ENCODE results near the gene MCUR1. TPM values are rescaled to one million over a fixed set of nuclear protein-coding genes. Genes with fewer than 3 reads are reported as not detected.
A peak's percentile ranks its signal among the peaks of the same experiment; 100 is the strongest.
"Not testable (repeated sequence)": the region's sequence is repeated elsewhere in the genome, so short reads cannot be mapped to it uniquely, and the experiment has no call there.

Gene MCUR1
- total RNA-seq, 1 experiment from 2014 or later = 58.2 TPM

GRCh38 chr6:13796781-13797180 is 17.6 kb downstream of the MCUR1 start:
- in situ Hi-C loops (cut with HindIII; ENCODE audit: low pct_unique_long_range_greater_than_20kb, low sequenced_read_pairs) = no loop called here
- DNase-seq (ENCODE audit: low read depth, low spot score) = no peak

GRCh38 chr6:13795041-13795750 is 19.2 kb downstream of the MCUR1 start:
- in situ Hi-C loops (cut with HindIII; ENCODE audit: low pct_unique_long_range_greater_than_20kb, low sequenced_read_pairs) = no loop called here

GRCh38 chr6:13794184-13794583 is 20.2 kb downstream of the MCUR1 start:
- DNase-seq (ENCODE audit: low read depth, low spot score) = peak; percentile 52
- in situ Hi-C loops (cut with HindIII; ENCODE audit: low pct_unique_long_range_greater_than_20kb, low sequenced_read_pairs) = no loop called here

More at GRCh38 chr6:13795041-13795750, 19.2 kb downstream of the MCUR1 start:
- peak; percentile 92 for DNase-seq (ENCODE audit: low read depth, low spot score)

GRCh38 chr6:13789746-13790145 is 24.6 kb downstream of the MCUR1 start:
- no peak for DNase-seq (ENCODE audit: low read depth, low spot score)
- in situ Hi-C loops (cut with HindIII; ENCODE audit: low pct_unique_long_range_greater_than_20kb, low sequenced_read_pairs) = no loop called here

GRCh38 chr6:13788820-13789219 is 25.5 kb downstream of the MCUR1 start:
- no peak for DNase-seq (ENCODE audit: low read depth, low spot score)
- in situ Hi-C loops (cut with HindIII; ENCODE audit: low pct_unique_long_range_greater_than_20kb, low sequenced_read_pairs) = no loop called here

GRCh38 chr6:13787137-13787536 is 27.2 kb downstream of the MCUR1 start:
- DNase-seq (ENCODE audit: low read depth, low spot score) = peak; percentile 55
- in situ Hi-C loops (cut with HindIII; ENCODE audit: low pct_unique_long_range_greater_than_20kb, low sequenced_read_pairs) = no loop called here

- DNase-seq (ENCODE audit: low read depth, low spot score); in situ Hi-C loops (cut with HindIII; ENCODE audit: low pct_unique_long_range_greater_than_20kb, low sequenced_read_pairs): not testable (repeated sequence)
Measured at GRCh38 chr6:13780162-13780561, 34.2 kb downstream of the MCUR1 start.

- DNase-seq (ENCODE audit: low read depth, low spot score) = no peak
- in situ Hi-C loops (cut with HindIII; ENCODE audit: low pct_unique_long_range_greater_than_20kb, low sequenced_read_pairs) = no loop called here
Measured at GRCh38 chr6:13778028-13778427, 36.3 kb downstream of the MCUR1 start.

- no peak for DNase-seq (ENCODE audit: low read depth, low spot score)
- in situ Hi-C loops (cut with HindIII; ENCODE audit: low pct_unique_long_range_greater_than_20kb, low sequenced_read_pairs) = no loop called here
Measured at GRCh38 chr6:13776602-13777001, 37.8 kb downstream of the MCUR1 start.

GRCh38 chr6:13775466-13775865 is 38.9 kb downstream of the MCUR1 start:
- DNase-seq (ENCODE audit: low read depth, low spot score) = not testable (repeated sequence)

GRCh38 chr6:13772358-13773030 is 41.9 kb downstream of the MCUR1 start:
- in situ Hi-C loops (cut with HindIII; ENCODE audit: low pct_unique_long_range_greater_than_20kb, low sequenced_read_pairs); DNase-seq (ENCODE audit: low read depth, low spot score): not testable (repeated sequence)

More at GRCh38 chr6:13775466-13775865, 38.9 kb downstream of the MCUR1 start:
- in situ Hi-C loops (cut with HindIII; ENCODE audit: low pct_unique_long_range_greater_than_20kb, low sequenced_read_pairs) = not testable (repeated sequence)

- in situ Hi-C loops (cut with HindIII; ENCODE audit: low pct_unique_long_range_greater_than_20kb, low sequenced_read_pairs) = no loop called here
- DNase-seq (ENCODE audit: low read depth, low spot score) = no peak
Measured at GRCh38 chr6:13769655-13770053, 44.7 kb downstream of the MCUR1 start.

GRCh38 chr6:13769034-13769654 is 45.2 kb downstream of the MCUR1 start:
- DNase-seq (ENCODE audit: low read depth, low spot score) = no peak
- in situ Hi-C loops (cut with HindIII; ENCODE audit: low pct_unique_long_range_greater_than_20kb, low sequenced_read_pairs) = no loop called here

- in situ Hi-C loops (cut with HindIII; ENCODE audit: low pct_unique_long_range_greater_than_20kb, low sequenced_read_pairs) = no loop called here
- peak; percentile 54 for DNase-seq (ENCODE audit: low read depth, low spot score)
Measured at GRCh38 chr6:13767121-13767808, 47.1 kb downstream of the MCUR1 start.

GRCh38 chr6:13766201-13766634 is 48.1 kb downstream of the MCUR1 start:
- in situ Hi-C loops (cut with HindIII; ENCODE audit: low pct_unique_long_range_greater_than_20kb, low sequenced_read_pairs) = no loop called here
- DNase-seq (ENCODE audit: low read depth, low spot score) = peak; percentile 44

- DNase-seq (ENCODE audit: low read depth, low spot score) = no peak
- in situ Hi-C loops (cut with HindIII; ENCODE audit: low pct_unique_long_range_greater_than_20kb, low sequenced_read_pairs) = no loop called here
Measured at GRCh38 chr6:13765570-13765969, 48.8 kb downstream of the MCUR1 start.

- no peak for DNase-seq (ENCODE audit: low read depth, low spot score)
- in situ Hi-C loops (cut with HindIII; ENCODE audit: low pct_unique_long_range_greater_than_20kb, low sequenced_read_pairs) = no loop called here
Measured at GRCh38 chr6:13764996-13765395, 49.4 kb downstream of the MCUR1 start.

- no peak for DNase-seq (ENCODE audit: low read depth, low spot score)
- in situ Hi-C loops (cut with HindIII; ENCODE audit: low pct_unique_long_range_greater_than_20kb, low sequenced_read_pairs) = no loop called here
Measured at GRCh38 chr6:13763740-13764381, 50.5 kb downstream of the MCUR1 start.

Measured in SK-MEL-5 (cell line).